Measurements from ENCODE around the gene AK9.

DNA sequence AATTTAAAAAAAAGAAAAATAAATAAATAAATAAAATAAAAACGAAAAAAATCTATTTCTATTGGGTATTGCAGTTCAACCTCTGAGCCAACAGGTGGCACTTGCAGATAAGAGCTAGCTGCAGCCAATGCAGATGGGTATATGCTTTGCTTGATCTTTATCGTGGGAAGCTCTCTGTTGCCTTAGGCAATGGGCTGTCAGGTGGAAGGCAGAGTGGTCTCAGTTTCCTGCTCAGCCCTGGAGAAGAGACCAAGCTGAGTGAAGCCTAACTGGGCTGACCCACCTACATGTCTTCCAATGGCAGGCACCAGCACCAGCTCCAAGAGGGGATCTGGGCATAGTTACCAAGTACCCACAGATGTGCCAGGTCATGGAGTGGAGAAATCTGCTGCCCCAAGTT is 95.0 kb downstream of the AK9 start:
- TF ChIP-seq CTCF (conservative IDR thresholded peaks at IDR 0.05; ENCODE audit: low read depth, low read length) (peak; percentile 49), EZH2 (IDR thresholded peaks at IDR 0.05; ENCODE audit: borderline replicate concordance, low read depth, low read length, poor library complexity, severe bottlenecking) (no peak)

All from A673 (cell line).